Measurements from ENCODE around the gene NEGR1. TPM values are rescaled to one million over a fixed set of nuclear protein-coding genes. Genes with fewer than 3 reads are reported as not detected.

The NEGR1 gene
- total RNA-seq, 2 experiments from 2014 or later, result not detected

GRCh38 chr1:71498542-71498941 lies 783.8 kb downstream of the NEGR1 start:
- no peak for DNase-seq
- Mint-ChIP-seq H3K27me3 (no peaks in the 10 kb centered on the region), H3K4me1 (ENCODE audit: low read depth) (no peaks in the 10 kb centered on the region), H3K36me3 (ENCODE audit: low read depth) (no peaks in the 10 kb centered on the region), H3K27ac (no peak overlapping the region), H3K4me3 (no peak overlapping the region), H3K9me3 (no peaks in the 10 kb centered on the region)
- no peak for ATAC-seq
- ChIA-PET POLR2A (interaction anchor here (0.6 kb wide), 1 partner anchor 336 kb away, joined by 3 read pairs; no protein-coding TSS in a partner anchor), CTCF (no interaction called here)
- intact Hi-C loops (cut with micrococcal nuclease), result no loop called here
- no peak for TF ChIP-seq CTCF (IDR thresholded peaks at IDR 0.05)

GRCh38 chr1:71494163-71494562 lies 788.2 kb downstream of the NEGR1 start:
- ATAC-seq, result no peak
- H3K4me1 Mint-ChIP-seq (ENCODE audit: low read depth), result no peaks in the 10 kb centered on the region
- no peaks in the 10 kb centered on the region for H3K9me3 Mint-ChIP-seq
- ChIA-PET CTCF (no interaction called here), POLR2A (interaction anchor here (0.6 kb wide), 1 partner anchor 1831 kb away, joined by 3 read pairs; no protein-coding TSS in a partner anchor)
- no peaks in the 10 kb centered on the region for H3K27me3 Mint-ChIP-seq
- no peak overlapping the region for H3K27ac Mint-ChIP-seq
- no peak for TF ChIP-seq CTCF (IDR thresholded peaks at IDR 0.05)
- no peak for DNase-seq
- intact Hi-C loops (cut with micrococcal nuclease), result no loop called here
- H3K4me3 Mint-ChIP-seq, result no peak overlapping the region
- H3K36me3 Mint-ChIP-seq (ENCODE audit: low read depth), result no peaks in the 10 kb centered on the region

GRCh38 chr1:71492298-71493041 lies 789.9 kb downstream of the NEGR1 start:
- Mint-ChIP-seq H3K4me1 (ENCODE audit: low read depth) (no peaks in the 10 kb centered on the region), H3K27ac (no peak overlapping the region), H3K27me3 (no peaks in the 10 kb centered on the region), H3K9me3 (no peaks in the 10 kb centered on the region), H3K36me3 (ENCODE audit: low read depth) (no peaks in the 10 kb centered on the region), H3K4me3 (no peak overlapping the region)
- DNase-seq (no peak), ATAC-seq (no peak)
- ChIA-PET CTCF (no interaction called here), POLR2A (no interaction called here)
- intact Hi-C loops (cut with micrococcal nuclease), result no loop called here
- TF ChIP-seq CTCF (IDR thresholded peaks at IDR 0.05), result no peak

- H3K4me1 Mint-ChIP-seq (ENCODE audit: low read depth), result no peaks in the 10 kb centered on the region
- no peak overlapping the region for H3K4me3 Mint-ChIP-seq
- no peaks in the 10 kb centered on the region for H3K27me3 Mint-ChIP-seq
- H3K27ac Mint-ChIP-seq, result no peak overlapping the region
- CTCF ChIA-PET, result no interaction called here
- H3K36me3 Mint-ChIP-seq (ENCODE audit: low read depth), result no peaks in the 10 kb centered on the region
- no peak for TF ChIP-seq CTCF (IDR thresholded peaks at IDR 0.05)
- no peak for ATAC-seq
- intact Hi-C loops (cut with micrococcal nuclease), result no loop called here
- H3K9me3 Mint-ChIP-seq, result no peaks in the 10 kb centered on the region
- POLR2A ChIA-PET, result no interaction called here
- DNase-seq, result no peak
Measured at GRCh38 chr1:71490432-71490831, 791.9 kb downstream of the NEGR1 start.

- no peak for TF ChIP-seq CTCF (IDR thresholded peaks at IDR 0.05)
- Mint-ChIP-seq H3K27me3 (no peaks in the 10 kb centered on the region), H3K27ac (no peak overlapping the region), H3K4me1 (ENCODE audit: low read depth) (no peaks in the 10 kb centered on the region), H3K9me3 (no peaks in the 10 kb centered on the region), H3K36me3 (ENCODE audit: low read depth) (no peaks in the 10 kb centered on the region), H3K4me3 (no peak overlapping the region)
- intact Hi-C loops (cut with micrococcal nuclease), result no loop called here
- POLR2A ChIA-PET, result no interaction called here
- ATAC-seq (no peak), DNase-seq (no peak)
- CTCF ChIA-PET, result no interaction called here
Measured at GRCh38 chr1:71488555-71489252, 793.6 kb downstream of the NEGR1 start.
